Measurements from ENCODE around the gene OR5A2. TPM values are rescaled to one million over a fixed set of nuclear protein-coding genes. Genes with fewer than 3 reads are reported as not detected.

The OR5A2 gene
- not detected for total RNA-seq (2021; fragmentation: NEBNext Ultra II Directional; extraction: Animal tissue kit (Norgen Biotek cat#: 25700))
- long read RNA-seq, result 0 reads

GRCh38 chr11:59426361-59427067 is at the start of gene OR5A2:
Gene OR5A2, minus strand, starts transcription at chr11:59426413. Its CDS starts 3,460 bp downstream, at chr11:59422953.
- Mint-ChIP-seq H3K9me3 (no peaks in the 10 kb centered on the region), H3K27me3 (ENCODE audit: insufficient read depth) (peaks cover 1% of the 10 kb centered on the region; the same call in 1 of the 2 replicates), H3K4me3 (no peak within 1 kb of the TSS), H3K4me1 (ENCODE audit: low read depth) (no peaks in the 10 kb centered on the region), H3K27ac (no peak within 1 kb of the TSS), H3K36me3 (ENCODE audit: low read depth) (no peaks in the 10 kb centered on the region)
- no peak for DNase-seq
- no peak for TF ChIP-seq CTCF (IDR thresholded peaks at IDR 0.05)

- no peak for TF ChIP-seq CTCF (IDR thresholded peaks at IDR 0.05)
- Mint-ChIP-seq H3K27ac (no peak overlapping the region), H3K4me1 (ENCODE audit: low read depth) (no peaks in the 10 kb centered on the region)
Measured at GRCh38 chr11:59475176-59475575, 49.0 kb upstream of the OR5A2 start.

GRCh38 chr11:59473015-59473414 is 46.8 kb upstream of the OR5A2 start, which contains the start of gene OR4D10:
Gene OR4D10, plus strand, starts transcription at chr11:59473315. Its CDS starts 4,115 bp downstream, at chr11:59477430.
- no peak within 1 kb of the TSS for H3K27ac Mint-ChIP-seq
- DNase-seq, result no peak
- H3K36me3 Mint-ChIP-seq (ENCODE audit: low read depth), result no peaks in the 10 kb centered on the region
- H3K27me3 Mint-ChIP-seq (ENCODE audit: insufficient read depth), result peaks cover 4% of the 10 kb centered on the region
- H3K4me3 Mint-ChIP-seq, result no peak within 1 kb of the TSS
- H3K4me1 Mint-ChIP-seq (ENCODE audit: low read depth), result no peaks in the 10 kb centered on the region
- TF ChIP-seq CTCF (IDR thresholded peaks at IDR 0.05), result no peak
- H3K9me3 Mint-ChIP-seq, result no peaks in the 10 kb centered on the region

More at GRCh38 chr11:59475176-59475575, 49.0 kb upstream of the OR5A2 start:
- Mint-ChIP-seq H3K4me3 (no peak overlapping the region), H3K27me3 (ENCODE audit: insufficient read depth) (peaks cover 4% of the 10 kb centered on the region), H3K9me3 (no peaks in the 10 kb centered on the region), H3K36me3 (ENCODE audit: low read depth) (no peaks in the 10 kb centered on the region)
- no peak for DNase-seq

GRCh38 chr11:59463190-59463641 is 37.0 kb upstream of the OR5A2 start:
- H3K27me3 Mint-ChIP-seq (ENCODE audit: insufficient read depth), result peaks cover 2% of the 10 kb centered on the region; the same call in 1 of the 2 replicates
- H3K36me3 Mint-ChIP-seq (ENCODE audit: low read depth), result no peaks in the 10 kb centered on the region
- H3K27ac Mint-ChIP-seq, result no peak overlapping the region
- peaks cover 6% of the 10 kb centered on the region; the same call in 1 of the 2 replicates for H3K4me1 Mint-ChIP-seq (ENCODE audit: low read depth)
- no peak overlapping the region for H3K4me3 Mint-ChIP-seq
- DNase-seq, result no peak
- H3K9me3 Mint-ChIP-seq, result no peaks in the 10 kb centered on the region
- no peak for TF ChIP-seq CTCF (IDR thresholded peaks at IDR 0.05)

GRCh38 chr11:59459916-59460315 is 33.7 kb upstream of the OR5A2 start:
- no peak for TF ChIP-seq CTCF (IDR thresholded peaks at IDR 0.05)
- Mint-ChIP-seq H3K27me3 (ENCODE audit: insufficient read depth) (peaks cover 2% of the 10 kb centered on the region; the same call in 1 of the 2 replicates), H3K4me1 (ENCODE audit: low read depth) (peaks cover 6% of the 10 kb centered on the region; the same call in 1 of the 2 replicates), H3K4me3 (no peak overlapping the region), H3K27ac (no peak overlapping the region), H3K9me3 (no peaks in the 10 kb centered on the region), H3K36me3 (ENCODE audit: low read depth) (no peaks in the 10 kb centered on the region)
- no peak for DNase-seq
